Activated gamma-delta T cell treated with anti-CD3 and anti-CD28 coated beads, Interleukin-2, amount 50 U/mL, for 16 hours (primary cell): ENCODE measurements around the gene SLC13A2.
"Not testable (repeated sequence)": the region's sequence is repeated elsewhere in the genome, so short reads cannot be mapped to it uniquely, and the experiment has no call there.

Experiments
- DNase-seq: peaks from one replicate; pipeline ENCODE4 v3.0.0-alpha.2; 2020; ENCODE audit warnings: low read depth

The SLC13A2 gene, protein sequence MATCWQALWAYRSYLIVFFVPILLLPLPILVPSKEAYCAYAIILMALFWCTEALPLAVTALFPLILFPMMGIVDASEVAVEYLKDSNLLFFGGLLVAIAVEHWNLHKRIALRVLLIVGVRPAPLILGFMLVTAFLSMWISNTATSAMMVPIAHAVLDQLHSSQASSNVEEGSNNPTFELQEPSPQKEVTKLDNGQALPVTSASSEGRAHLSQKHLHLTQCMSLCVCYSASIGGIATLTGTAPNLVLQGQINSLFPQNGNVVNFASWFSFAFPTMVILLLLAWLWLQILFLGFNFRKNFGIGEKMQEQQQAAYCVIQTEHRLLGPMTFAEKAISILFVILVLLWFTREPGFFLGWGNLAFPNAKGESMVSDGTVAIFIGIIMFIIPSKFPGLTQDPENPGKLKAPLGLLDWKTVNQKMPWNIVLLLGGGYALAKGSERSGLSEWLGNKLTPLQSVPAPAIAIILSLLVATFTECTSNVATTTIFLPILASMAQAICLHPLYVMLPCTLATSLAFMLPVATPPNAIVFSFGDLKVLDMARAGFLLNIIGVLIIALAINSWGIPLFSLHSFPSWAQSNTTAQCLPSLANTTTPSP

DNA sequence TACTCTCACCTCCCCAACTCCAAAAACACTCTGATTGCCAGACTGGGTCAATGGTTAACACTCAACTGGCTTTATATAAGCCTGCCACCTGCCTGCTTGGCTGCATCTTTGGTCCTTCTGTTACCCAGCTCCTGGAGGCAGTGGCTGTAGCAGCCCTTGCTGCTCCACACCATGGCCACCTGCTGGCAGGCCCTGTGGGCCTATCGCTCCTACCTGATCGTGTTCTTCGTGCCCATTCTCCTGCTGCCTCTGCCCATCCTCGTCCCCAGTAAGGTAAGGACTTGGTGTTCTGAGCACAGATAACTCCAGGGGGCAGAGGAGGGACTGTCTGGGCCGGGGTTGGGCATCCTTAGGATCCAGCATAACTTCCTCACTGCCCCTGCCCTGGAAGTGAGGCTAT, at the start of gene SLC13A2:
TSS of gene SLC13A2 (plus strand) at position 103 of the 400 bp plus-strand sequence. CDS start at position 172, 69 bp downstream.
- no peak for DNase-seq

DNA sequence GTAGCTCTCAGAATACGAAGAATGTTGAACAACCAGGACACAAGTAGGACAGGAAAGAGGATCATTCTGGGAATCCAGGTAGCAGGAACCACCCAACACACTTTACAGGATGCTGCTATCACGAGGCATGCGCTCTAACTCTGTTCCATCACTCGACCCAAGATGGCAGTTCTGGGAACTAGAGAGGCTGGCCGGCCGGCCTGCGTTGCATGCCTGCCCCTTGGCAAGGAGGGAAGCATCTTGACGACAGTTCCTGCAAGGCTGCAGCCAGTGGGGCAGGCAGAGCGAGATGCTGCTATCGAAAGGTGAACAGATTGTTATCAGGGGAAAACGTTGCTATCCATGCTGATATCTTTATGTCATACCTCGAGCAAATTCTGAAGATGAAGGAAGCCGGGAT, 48.2 kb upstream of the SLC13A2 start:
- no peak for DNase-seq

DNA sequence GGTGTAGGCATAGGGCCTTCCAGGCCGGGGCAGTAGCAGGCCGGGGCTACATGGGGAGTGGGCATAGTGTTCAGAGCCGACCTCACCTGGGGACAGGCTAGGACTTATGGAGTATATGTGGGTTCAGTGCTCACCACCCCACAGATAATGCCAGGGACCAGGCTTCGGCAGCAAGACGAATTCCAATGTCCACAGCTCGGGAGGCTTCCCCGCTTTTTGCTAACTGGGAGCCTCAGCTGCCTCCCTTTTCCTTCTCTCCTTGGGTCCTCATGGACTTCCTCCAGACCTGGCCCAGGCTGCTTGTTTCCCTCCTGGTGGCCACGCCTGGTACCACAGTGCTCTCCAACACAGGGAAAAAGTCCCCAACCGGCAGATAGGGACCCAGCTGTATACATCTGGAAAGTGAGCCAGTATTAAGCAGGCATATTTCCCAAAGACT, 47.3 kb upstream of the SLC13A2 start:
- no peak for DNase-seq

DNA sequence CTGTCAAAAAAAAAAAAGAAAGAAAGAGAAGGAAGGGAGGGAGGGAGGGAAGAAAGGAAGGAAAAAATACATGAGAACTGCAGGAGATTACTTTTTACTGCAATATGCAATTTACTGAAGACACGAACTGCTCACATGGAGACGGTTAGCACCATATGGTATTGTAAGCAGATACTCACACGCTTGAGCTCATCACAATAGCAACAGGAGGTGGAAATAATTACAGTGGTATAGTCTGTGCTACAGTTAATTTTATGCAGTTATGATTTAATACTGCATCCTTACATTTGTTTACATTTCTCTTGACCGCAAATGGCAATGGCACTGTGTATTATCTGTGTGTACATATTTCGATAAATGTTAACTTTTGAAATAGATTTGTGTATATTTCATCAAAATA, 46.1 kb upstream of the SLC13A2 start:
- DNase-seq = no peak

DNA sequence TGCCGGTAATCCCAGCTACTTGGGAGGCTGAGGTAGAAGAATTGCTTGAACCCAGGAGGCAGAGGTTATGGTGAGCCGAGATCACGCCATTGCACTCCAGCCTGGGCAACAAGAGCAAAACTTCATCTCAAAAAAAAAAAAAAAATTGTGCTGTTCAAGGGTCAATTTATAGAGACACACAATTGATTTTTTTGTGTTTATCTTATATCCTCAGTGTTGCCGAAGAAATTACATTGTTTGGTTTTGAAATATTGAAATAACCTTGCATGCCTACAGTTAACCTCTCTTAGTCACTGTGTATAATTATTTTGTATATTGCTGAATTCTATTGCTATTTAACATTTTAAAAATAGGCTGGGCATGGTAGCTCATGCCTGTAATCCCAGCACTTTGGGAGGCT, 45.5 kb upstream of the SLC13A2 start:
- not testable (repeated sequence) for DNase-seq

DNA sequence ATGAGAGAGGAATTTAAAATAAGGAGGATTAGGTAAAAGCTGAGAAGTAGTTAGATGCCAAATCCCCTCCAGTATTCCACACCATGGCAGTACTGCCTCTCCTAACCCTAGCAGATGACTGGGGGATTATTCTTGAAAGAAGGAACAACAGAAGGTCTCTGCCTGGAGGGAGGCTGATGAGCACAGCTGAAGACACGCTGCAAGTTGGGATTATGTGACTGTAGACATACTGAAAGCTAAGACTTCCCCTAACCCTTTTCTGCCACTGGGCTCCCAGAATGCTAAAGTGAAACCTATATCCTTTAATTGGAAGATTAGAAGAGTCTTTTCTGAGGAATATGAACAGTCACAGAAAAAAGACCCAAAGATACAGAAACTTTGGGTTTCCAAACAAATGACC, 39.7 kb upstream of the SLC13A2 start:
- no peak for DNase-seq

DNA sequence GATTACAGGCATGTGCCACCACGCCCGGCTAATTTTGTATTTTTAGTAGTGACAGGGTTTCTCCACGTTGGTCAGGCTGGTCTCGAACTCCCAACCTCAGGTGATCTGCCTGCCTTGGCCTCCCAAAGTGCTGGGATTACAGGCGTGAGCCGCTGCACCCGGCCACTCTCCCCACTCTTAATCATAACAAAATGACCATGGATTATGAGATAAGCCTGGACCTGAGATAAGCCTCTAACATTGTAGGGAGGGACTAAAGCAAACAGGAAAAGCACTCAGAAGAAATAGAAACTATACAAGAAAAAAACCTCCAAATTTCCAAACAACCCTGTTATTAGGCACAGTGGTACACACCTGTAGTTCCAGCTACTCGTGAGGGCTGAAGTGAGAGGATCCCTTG, 39.1 kb upstream of the SLC13A2 start:
- DNase-seq = not testable (repeated sequence)

DNA sequence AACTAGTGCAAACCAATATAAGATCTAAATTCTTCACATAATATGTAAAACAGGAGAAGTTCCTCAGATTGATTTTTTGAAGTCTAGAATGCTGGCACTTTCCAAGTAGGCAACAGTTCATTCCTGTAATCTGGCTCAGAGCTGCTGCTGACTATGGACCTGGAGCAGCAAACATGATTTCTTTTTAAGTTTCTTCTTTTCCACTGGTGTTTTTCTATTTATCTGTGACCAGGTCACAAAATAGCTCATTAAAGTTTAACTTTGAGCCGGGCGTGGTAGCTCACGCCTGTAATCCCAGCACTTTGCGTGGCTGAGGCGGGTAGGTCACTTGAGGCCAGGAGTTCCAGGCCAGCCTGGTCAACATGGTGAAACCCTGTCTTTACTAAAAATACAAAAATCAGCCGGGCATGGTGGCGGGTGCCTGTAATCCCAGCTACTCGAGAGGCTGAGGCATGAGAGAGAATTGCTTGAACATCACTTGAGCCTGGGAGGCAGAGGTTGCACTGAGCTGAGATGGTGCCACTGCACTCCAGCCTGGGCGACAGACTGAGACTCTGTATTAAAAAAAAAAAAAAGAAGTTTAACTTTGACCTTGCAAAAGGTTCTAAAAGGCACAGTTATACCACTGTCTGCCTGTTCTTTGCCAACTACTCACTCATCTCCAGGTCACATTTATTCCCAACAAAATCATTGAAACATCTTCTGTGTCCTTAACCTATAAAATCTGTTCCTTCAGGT, 29.4 kb upstream of the SLC13A2 start:
- DNase-seq = no peak

DNA sequence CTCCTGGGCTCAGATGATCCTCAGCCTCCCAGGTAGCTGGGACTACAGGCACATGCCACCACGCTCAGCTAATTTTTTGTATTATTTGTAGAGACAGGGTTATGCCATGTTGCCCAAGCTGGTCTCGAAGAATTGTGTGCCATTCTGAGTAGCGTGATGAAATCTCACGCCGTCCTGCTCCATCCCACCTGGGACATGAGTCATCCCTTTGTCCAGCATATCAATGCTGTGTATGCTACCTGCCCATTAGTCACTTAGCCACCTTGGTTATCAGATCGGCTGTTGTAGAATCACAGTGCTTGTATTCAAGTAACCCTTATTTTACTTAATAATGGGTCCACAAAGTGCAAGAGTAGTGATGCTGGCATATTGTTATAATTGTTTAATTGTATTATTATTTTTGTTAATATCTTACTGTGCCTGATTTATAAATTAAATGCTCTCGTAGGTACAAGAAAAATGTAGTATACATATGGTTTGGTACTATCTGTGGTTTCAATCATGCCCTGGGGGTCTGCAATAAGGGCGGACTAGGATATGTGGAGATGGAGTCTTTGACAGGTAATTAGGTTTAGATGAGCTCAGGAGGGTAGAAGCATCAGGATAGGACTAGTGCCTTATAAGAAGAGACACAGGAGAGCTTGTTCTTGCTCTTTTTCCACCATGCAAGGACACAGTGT, 26.6 kb upstream of the SLC13A2 start:
- no peak for DNase-seq

DNA sequence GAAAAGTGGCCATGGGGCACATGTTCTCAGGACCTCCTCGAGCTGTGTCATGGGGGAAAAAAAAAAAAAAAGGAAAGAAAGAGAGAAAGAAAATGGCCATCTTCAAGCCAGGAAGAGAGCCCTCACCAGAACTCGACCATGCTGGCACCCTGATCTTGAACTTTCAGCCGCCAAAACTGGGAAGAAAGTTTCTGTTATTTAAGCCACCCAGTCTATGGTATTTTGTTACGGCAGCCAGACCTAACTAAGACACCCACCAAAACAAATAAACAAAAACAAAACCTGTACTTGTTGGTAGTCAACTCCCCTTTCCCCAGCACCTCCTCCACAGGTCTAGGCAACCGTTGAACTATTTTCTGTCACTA, 26.1 kb upstream of the SLC13A2 start:
- no peak for DNase-seq

DNA sequence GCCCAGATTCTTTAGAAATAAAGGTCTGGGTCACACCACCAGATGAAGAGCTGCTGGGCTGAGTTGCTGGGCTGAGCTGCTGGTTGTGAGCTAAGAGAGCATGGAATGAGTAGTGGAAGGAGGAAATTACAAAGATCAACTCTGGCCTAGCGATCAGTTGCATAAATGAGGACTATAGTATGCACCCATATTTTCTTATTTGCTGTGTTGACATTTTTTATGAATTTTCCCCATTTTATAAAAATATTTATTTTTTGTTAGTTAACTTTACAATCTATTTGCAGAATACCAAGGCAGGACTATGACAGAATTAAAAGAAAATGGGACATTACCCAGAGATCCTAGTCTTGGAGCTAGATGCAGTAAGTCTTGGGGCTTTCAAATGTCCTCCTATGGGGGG, 23.6 kb upstream of the SLC13A2 start:
- DNase-seq = no peak

DNA sequence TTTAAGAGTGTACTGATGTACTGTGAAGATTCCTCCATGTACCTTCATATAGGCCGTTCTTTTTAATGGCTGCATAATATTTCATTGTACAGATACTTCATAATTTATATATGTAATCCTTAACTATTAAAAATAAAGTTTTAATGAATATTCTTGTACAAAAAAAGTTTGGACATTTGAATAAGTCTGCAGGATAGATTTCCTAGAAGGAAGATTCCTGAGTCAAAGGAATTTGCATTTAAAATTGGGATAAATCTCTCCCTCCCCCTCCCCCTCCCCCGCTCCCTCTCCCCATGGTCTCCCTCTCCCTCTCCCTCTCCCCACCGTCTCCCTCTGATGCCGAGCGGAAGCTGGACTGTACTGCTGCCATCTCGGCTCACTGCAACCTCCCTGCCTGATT, 15.6 kb upstream of the SLC13A2 start:
- DNase-seq = no peak

DNA sequence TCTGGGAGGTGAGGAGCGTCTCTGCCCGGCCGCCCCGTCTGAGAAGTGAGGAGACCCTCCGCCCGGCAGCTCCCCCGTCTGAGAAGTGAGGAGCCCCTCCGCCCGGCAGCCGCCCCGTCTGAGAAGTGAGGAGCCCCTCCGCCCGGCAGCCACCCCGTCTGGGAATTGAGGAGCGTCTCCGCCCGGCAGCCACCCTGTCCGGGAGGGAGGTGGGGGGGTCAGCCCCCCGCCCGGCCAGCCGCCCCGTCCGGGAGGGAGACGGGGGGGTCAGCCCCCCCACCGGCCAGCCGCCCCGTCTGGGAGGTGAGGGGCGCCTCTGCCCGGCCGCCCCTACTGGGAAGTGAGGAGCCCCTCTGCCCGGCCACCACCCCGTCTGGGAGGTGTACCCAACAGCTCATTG, 14.6 kb upstream of the SLC13A2 start:
- DNase-seq = not testable (repeated sequence)

DNA sequence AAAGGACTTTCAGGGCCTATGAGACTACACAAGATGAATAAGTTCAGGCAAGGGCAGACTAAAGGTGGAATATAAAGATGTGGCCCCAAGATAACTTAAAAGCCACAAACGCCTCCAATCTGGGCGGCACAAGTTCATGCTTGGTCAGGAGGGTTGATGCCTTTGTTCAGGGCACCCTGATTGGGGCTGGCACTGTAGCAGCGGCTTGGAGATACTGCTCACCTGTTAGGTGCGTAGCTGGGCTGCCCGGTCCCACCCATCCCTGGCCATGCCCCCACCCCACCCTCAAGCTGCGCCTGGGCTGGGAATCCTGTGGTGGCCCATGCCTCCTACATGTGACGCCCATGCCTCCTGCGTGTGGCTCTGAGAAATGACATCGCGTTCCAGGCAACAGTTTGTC, 12.5 kb upstream of the SLC13A2 start:
- no peak for DNase-seq

DNA sequence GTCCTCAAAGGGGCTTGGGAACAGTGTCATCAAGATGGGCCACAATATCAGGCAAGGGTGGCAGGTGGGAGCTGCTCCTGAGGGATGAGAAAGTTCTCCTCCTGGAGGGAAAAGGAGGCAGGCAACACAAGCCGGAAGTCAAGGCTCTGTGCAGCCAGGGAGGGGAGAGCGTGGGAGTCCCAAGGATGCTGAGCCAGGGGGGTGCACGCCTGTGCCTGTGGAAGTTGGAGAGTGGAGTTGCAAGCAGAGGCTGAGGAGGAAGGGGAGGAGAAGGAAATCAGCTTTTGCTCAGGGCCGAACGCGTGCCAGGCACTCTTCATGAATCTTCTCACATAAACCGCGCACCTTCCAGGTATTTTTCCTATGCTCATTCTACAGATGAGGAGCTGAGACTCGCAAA, 7.4 kb upstream of the SLC13A2 start:
- DNase-seq = no peak

DNA sequence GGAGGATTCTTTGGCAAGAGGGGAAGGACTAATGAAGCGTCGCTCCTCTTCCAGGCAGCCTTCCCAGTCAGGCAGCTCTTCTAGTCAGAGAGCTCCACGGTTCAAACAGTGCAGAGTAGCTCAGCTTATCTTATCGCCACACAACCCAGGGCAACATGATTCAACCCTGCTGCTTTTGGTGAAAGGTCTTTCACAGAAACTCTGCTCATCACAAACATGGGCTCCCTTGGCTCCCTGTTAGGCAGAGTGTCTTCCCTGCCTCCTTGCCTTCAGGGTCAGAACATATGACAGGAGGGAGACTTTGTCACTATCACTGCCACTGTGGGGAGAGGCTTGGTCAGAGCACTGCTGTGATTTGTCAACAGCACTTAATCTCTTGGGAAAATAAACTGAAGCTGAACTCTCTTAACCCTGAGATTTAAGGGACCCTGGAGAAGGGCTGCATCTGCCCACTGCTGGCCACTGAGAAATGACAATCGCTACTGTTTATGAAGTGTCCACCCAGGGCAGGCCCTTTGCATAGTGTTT, 6.9 kb upstream of the SLC13A2 start:
- no peak for DNase-seq

DNA sequence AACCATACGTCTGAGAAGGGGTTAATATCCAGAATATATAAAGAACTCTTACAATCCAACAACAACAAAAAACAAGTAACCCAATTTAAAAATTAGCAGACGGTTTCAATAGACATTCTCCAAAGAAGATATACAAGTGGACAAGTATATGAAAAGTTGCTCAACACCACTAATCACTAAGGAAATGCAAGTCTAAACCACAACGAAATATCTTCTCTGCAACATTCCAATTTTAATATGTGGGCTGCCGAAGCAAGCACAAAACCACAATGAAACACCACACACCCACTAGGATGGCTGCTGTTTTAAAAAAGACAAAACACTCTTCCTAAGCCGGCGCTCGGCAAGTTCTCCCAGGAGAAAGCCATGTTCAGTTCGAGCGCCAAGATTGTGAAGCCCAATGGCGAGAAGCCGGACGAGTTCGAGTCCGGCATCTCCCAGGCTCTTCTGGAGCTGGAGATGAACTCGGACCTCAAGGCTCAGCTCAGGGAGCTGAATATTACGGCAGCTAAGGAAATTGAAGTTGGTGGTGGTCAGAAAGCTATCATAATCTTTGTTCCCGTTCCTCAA, 5.9 kb upstream of the SLC13A2 start:
- DNase-seq = no peak

DNA sequence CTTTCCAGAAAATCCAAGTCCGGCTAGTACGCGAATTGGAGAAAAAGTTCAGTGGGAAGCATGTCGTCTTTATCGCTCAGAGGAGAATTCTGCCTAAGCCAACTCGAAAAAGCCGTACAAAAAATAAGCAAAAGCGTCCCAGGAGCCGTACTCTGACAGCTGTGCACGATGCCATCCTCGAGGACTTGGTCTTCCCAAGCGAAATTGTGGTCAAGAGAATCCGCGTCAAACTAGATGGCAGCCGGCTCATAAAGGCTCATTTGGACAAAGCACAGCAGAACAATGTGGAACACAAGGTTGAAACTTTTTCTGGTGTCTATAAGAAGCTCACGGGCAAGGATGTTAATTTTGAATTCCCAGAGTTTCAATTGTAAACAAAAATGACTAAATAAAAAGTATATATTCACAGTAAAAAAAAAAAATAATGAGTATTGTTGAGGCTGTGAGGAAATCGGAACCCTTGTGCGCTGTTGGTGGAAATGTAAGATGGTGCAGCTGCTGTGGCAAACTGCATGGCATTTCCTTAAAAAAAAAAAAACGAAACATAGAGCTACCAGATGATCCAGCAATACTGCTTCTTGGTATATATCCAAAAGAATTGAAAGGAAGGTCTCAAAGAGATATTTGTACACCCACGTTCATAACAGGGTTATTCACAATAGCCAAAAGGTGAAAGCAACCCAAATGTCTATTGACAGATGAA, 5.3 kb upstream of the SLC13A2 start:
- DNase-seq = not testable (repeated sequence)

DNA sequence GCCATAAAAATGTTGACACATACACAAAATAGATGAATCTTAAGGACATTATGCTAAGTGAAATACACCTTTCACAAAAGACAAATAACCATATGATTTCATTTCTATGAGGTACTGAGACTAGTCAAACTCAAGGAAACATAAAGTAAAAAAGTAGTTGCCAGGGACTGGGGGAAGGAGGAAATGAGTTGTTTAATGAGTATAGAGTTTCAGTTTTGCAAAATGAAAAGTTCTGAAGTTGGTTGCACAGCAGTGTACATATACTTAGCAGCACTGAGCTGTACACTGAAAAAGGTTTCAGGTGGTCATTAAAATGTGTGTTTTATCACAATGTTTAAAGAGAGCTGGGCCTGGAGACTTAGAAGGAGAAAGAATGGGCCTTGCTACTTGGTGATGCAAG, 4.7 kb upstream of the SLC13A2 start:
- no peak for DNase-seq

DNA sequence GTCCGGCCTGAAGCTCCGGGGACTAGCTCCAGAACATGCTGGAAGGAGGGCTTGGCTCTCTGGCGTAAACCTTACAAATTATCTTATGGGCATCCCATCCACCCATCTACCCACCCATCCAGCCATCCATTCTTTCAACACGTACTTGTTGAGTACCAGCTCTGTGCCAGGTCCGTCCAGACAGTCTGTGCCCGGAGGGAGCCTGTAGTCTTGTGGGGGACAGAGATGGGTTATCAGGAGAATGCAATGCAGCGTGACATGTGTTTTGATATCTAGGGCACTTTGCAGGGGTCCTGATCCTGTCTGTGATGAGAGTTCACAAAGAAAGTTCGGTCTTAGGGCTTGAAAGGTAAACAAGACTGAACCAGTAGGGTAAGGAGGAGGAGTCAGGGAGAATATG, 4.1 kb upstream of the SLC13A2 start:
- no peak for DNase-seq

DNA sequence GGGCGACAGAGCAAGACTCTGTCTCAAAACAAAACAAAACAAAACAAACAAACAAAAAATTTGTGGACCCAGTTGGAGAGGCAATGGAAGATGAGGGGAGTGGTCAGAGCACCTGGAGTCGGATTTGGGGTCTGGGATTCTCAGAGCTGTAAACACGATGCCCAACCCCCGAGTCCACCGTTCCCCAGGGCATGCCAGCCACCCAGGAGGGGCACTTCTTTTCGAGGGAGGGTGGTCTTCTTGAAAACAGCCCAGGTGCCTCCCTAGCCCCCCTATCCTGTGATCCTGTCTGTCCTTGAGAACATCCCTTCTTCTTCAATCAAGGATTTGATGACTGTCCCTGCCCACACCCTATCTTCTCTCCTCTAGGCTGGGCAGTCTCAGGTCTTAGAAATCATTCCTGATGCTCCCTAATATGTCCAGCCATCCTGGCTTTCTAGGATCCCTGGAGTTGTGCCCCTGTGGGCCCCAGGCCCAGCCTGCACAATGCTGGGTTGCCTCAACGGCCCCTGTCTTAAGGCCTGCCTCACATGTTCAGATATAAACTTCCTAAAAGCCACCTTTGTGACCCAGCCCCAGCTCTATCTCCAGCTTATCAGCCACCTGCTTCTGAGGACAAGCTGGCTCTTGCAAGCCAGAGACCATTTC, 3.1 kb upstream of the SLC13A2 start:
- DNase-seq = no peak
